Activated naive CD4-positive, alpha-beta T cell treated with anti-CD3 and anti-CD28 coated beads, Interleukin-2, amount 10 ng/mL, durations not matched to agents 7 days and 5 days (primary cell): ENCODE results near the gene ADAMTS12.

Experiments
- CTCF ChIA-PET: fragments of 350-600 bp; sonication (Branson Sonifier 250); formaldehyde crosslinking; loops from one replicate; lab custom pipeline; 2021; ENCODE audit warnings: antibody characterized with exemption; lab: Charles Lee
- DNase-seq: peaks from one replicate; pipeline ENCODE4 v3.0.0-alpha.2; 2020
- H3K27ac Mint-ChIP-seq: one replicate; pipeline ENCODE4 v1.8.0; 2021; ENCODE audit warnings: mild to moderate bottlenecking, moderate library complexity, mixed read lengths
- H3K27me3 Mint-ChIP-seq: one replicate; pipeline ENCODE4 v1.8.0; 2021; ENCODE audit warnings: mild to moderate bottlenecking, mixed read lengths
- H3K36me3 Mint-ChIP-seq: one replicate; pipeline ENCODE4 v1.8.0; 2021; ENCODE audit warnings: mixed read lengths
- H3K4me1 Mint-ChIP-seq: one replicate; pipeline ENCODE4 v1.8.0; 2021; ENCODE audit warnings: mixed read lengths
- H3K4me3 Mint-ChIP-seq: one replicate; pipeline ENCODE4 v1.8.0; 2021; ENCODE audit warnings: mild to moderate bottlenecking, moderate library complexity, mixed read lengths
- H3K9me3 Mint-ChIP-seq: one replicate; pipeline ENCODE4 v1.8.0; 2021; ENCODE audit warnings: mixed read lengths

The ADAMTS12 gene

DNA sequence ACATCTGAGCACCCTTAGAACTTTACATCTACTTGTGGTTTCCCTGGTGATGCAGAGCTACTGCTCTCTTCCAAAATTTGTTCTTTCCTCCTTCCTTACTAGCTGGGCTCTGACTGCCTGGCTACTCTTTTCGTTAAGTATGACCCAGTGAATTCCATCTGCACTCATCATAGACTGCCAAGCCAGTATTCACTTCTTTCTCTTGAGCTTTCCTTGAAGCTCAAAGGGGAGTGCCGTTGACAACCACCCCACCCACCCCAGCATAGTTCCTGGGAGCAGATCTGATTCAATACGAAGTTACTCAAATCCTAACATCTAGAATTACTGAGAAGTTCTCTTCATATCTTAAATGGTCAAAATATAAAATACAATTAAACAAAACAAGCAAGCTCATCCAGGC is 190.5 kb downstream of the ADAMTS12 start:
- Mint-ChIP-seq H3K36me3 (no peaks in the 10 kb centered on the region), H3K27me3 (no peaks in the 10 kb centered on the region), H3K27ac (no peak overlapping the region), H3K4me3 (no peak overlapping the region), H3K9me3 (no peaks in the 10 kb centered on the region), H3K4me1 (no peaks in the 10 kb centered on the region)
- DNase-seq: no peak
- CTCF ChIA-PET: no interaction called here

DNA sequence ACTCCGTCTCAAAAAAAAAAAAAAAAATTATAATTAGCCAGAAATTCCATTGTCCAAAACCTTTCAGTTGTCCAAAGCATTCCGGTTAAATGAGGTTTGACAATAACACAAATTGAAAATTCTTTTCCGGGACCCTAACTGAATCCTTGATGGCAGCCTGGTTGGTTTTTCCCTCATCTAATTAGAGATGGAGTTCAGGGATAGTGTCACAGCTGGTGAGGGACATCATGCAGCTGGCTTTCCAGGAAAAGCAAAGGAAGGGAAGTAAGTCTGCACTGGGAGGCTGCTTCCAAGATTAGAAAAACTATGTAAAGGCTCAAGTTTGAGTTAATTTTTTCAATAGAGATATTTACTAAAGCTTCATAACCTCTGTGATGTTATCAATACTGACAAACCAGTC is 195.4 kb downstream of the ADAMTS12 start:
- H3K9me3 Mint-ChIP-seq: peaks cover 6% of the 10 kb centered on the region
- CTCF ChIA-PET: no interaction called here
- no peaks in the 10 kb centered on the region for H3K4me1 Mint-ChIP-seq
- no peak overlapping the region for H3K4me3 Mint-ChIP-seq
- no peak for DNase-seq
- H3K27me3 Mint-ChIP-seq: no peaks in the 10 kb centered on the region
- H3K36me3 Mint-ChIP-seq: no peaks in the 10 kb centered on the region
- H3K27ac Mint-ChIP-seq: no peak overlapping the region

DNA sequence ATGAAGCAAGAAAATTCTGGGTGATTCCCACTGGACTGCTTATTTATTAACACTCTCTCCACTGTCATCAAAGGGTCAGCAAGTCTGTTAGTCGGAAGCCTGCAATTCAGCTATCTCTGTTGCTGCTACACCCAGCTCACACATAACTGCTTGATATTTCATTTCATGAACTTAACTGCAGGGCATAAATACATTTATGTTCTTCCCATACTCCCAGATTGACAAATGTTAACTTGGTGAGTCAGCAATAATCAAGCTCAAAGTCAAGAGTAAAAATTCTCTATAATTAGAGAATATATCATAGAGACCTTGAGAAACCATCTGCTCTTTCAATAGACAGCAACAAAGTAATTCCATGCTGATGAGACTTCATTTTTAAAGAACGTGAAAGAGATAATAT is 198.8 kb downstream of the ADAMTS12 start:
- CTCF ChIA-PET: interaction anchor here (0.6 kb wide), 1 partner anchor 187 kb away, joined by 3 read pairs; no protein-coding TSS in a partner anchor
- no peak for DNase-seq
- Mint-ChIP-seq H3K27ac (no peak overlapping the region), H3K9me3 (peaks cover 6% of the 10 kb centered on the region), H3K4me3 (no peak overlapping the region), H3K27me3 (peaks cover 6% of the 10 kb centered on the region), H3K4me1 (no peaks in the 10 kb centered on the region), H3K36me3 (no peaks in the 10 kb centered on the region)

- no peak for DNase-seq
- Mint-ChIP-seq H3K27me3 (peaks cover 6% of the 10 kb centered on the region), H3K9me3 (peaks cover 6% of the 10 kb centered on the region), H3K27ac (no peak overlapping the region), H3K4me1 (no peaks in the 10 kb centered on the region), H3K36me3 (no peaks in the 10 kb centered on the region), H3K4me3 (no peak overlapping the region)
- CTCF ChIA-PET: no interaction called here
Measured at GRCh38 chr5:33691856-33692255, 199.9 kb downstream of the ADAMTS12 start.

GRCh38 chr5:33690374-33691135 is 201.2 kb downstream of the ADAMTS12 start:
- H3K27me3 Mint-ChIP-seq: peaks cover 10% of the 10 kb centered on the region
- no peak overlapping the region for H3K4me3 Mint-ChIP-seq
- CTCF ChIA-PET: no interaction called here
- H3K4me1 Mint-ChIP-seq: no peaks in the 10 kb centered on the region
- H3K27ac Mint-ChIP-seq: no peak overlapping the region
- no peaks in the 10 kb centered on the region for H3K36me3 Mint-ChIP-seq
- peaks cover 6% of the 10 kb centered on the region for H3K9me3 Mint-ChIP-seq
- no peak for DNase-seq

- DNase-seq: no peak
- H3K36me3 Mint-ChIP-seq: no peaks in the 10 kb centered on the region
- no peak overlapping the region for H3K27ac Mint-ChIP-seq
- no peak overlapping the region for H3K4me3 Mint-ChIP-seq
- H3K27me3 Mint-ChIP-seq: peaks cover 10% of the 10 kb centered on the region
- no peaks in the 10 kb centered on the region for H3K4me1 Mint-ChIP-seq
- CTCF ChIA-PET: no interaction called here
- peaks cover 2% of the 10 kb centered on the region for H3K9me3 Mint-ChIP-seq
Measured at GRCh38 chr5:33688526-33688925, 203.3 kb downstream of the ADAMTS12 start.

- CTCF ChIA-PET: no interaction called here
- H3K4me1 Mint-ChIP-seq: no peaks in the 10 kb centered on the region
- no peaks in the 10 kb centered on the region for H3K36me3 Mint-ChIP-seq
- no peak overlapping the region for H3K4me3 Mint-ChIP-seq
- no peaks in the 10 kb centered on the region for H3K9me3 Mint-ChIP-seq
- peaks cover 10% of the 10 kb centered on the region for H3K27me3 Mint-ChIP-seq
- no peak for DNase-seq
- H3K27ac Mint-ChIP-seq: no peak overlapping the region
Measured at GRCh38 chr5:33688066-33688465, 203.7 kb downstream of the ADAMTS12 start.

- H3K4me1 Mint-ChIP-seq: no peaks in the 10 kb centered on the region
- CTCF ChIA-PET: no interaction called here
- H3K36me3 Mint-ChIP-seq: no peaks in the 10 kb centered on the region
- H3K9me3 Mint-ChIP-seq: no peaks in the 10 kb centered on the region
- peaks cover 10% of the 10 kb centered on the region for H3K27me3 Mint-ChIP-seq
- DNase-seq: no peak
- no peak overlapping the region for H3K4me3 Mint-ChIP-seq
- no peak overlapping the region for H3K27ac Mint-ChIP-seq
Measured at GRCh38 chr5:33685873-33686755, 205.7 kb downstream of the ADAMTS12 start.

DNA sequence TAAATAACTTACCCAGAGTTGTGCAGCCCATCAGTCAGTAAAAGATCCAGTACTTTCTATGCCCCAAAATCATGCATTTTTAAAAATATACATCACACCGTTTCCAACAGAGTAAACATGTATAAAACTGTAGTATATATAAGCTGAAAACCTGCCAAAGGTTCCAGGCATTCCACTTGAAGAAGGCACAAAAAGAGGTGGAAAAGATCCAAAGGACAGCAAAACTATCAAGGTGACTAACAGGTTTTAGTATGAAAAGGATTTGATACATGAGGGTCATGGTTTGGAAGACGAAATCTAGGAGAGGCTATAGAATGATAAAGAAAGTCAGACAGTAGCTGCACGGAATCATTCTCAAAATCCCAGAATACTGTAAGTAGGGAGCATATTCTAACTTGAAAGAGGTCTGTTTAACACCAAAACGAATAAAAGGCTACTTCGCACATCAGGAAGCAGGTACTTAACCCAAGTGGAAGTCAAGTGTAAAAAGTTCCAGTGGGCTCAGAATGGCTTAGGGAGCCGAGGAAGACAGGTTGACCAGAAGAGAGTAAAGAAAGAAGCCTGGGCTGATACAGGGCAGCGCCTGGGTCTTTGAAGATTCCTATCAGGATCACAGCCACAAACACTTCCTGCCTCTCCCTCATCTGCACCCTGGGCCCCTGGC is 207.2 kb downstream of the ADAMTS12 start:
- DNase-seq: no peak
- CTCF ChIA-PET: no interaction called here
- peaks cover 10% of the 10 kb centered on the region for H3K27me3 Mint-ChIP-seq
- no peak overlapping the region for H3K27ac Mint-ChIP-seq
- no peaks in the 10 kb centered on the region for H3K9me3 Mint-ChIP-seq
- H3K36me3 Mint-ChIP-seq: no peaks in the 10 kb centered on the region
- H3K4me1 Mint-ChIP-seq: no peaks in the 10 kb centered on the region
- H3K4me3 Mint-ChIP-seq: no peak overlapping the region

GRCh38 chr5:33679791-33680190 is 212.0 kb downstream of the ADAMTS12 start:
- Mint-ChIP-seq H3K4me1 (no peaks in the 10 kb centered on the region), H3K9me3 (no peaks in the 10 kb centered on the region), H3K36me3 (no peaks in the 10 kb centered on the region), H3K4me3 (no peak overlapping the region), H3K27me3 (no peaks in the 10 kb centered on the region), H3K27ac (no peak overlapping the region)
- no peak for DNase-seq
- CTCF ChIA-PET: no interaction called here

DNA sequence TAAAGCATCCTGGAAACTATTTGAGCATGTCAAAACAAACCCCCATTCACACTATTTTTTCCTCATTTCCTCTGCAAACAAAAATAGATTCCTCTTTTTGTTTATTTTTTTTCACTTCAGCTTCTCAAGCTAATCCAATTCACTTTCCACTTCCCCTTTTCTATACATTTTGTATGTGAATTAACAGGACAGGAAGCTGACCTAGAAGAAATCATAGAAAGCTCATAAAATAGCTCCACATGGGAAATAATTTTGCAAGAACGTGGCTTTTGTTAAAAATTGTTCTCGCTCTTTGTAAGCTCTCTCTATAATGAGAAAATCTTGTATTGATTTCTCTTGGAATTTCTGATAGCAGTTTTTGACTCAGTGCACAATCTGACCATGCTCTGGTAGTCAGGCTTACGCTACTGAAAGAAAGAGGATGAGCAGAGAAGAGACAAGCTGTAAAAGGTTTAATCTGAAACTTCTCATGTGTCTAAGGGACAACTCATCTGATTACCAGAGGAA is 215.8 kb downstream of the ADAMTS12 start:
- Mint-ChIP-seq H3K27ac (no peak overlapping the region), H3K9me3 (no peaks in the 10 kb centered on the region), H3K4me3 (no peak overlapping the region), H3K36me3 (no peaks in the 10 kb centered on the region), H3K27me3 (no peaks in the 10 kb centered on the region), H3K4me1 (no peaks in the 10 kb centered on the region)
- DNase-seq: no peak
- CTCF ChIA-PET: no interaction called here

- Mint-ChIP-seq H3K36me3 (no peaks in the 10 kb centered on the region), H3K9me3 (no peaks in the 10 kb centered on the region), H3K27ac (no peak overlapping the region), H3K4me3 (no peak overlapping the region), H3K4me1 (no peaks in the 10 kb centered on the region), H3K27me3 (no peaks in the 10 kb centered on the region)
- CTCF ChIA-PET: no interaction called here
- no peak for DNase-seq
Measured at GRCh38 chr5:33671700-33672291, 220.0 kb downstream of the ADAMTS12 start.

DNA sequence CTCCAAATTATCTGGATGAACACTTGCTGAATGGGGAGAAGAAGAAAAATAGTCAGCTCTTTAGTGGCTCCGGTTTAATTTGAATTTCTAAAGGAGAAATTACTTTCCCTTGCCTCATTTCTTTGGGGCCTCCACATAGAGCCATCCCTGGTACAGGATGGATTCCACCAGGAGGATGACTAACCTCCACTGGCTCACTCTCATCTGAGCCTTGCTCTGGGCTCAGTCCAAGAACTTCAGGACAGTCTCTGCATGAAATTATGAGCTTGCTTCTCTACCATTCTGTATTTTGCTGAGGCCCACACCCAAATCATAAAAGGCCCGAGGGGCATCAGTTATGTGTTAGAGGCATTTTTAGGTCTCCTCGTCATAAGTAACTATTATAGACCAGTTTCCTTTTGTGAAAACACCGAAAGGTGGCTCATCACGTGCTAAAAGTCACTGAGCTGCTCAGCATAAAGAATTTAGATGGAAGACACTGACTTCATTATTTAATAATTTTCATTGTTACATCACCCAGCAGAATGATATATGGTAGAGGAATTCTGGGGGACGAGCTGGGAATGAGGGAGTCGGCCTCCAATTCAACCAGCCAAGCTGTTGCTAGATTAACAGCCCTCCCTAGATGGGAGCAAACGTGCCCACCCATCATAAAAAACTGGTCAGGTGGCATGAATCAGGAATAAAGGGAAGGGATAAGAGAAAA is 228.9 kb downstream of the ADAMTS12 start:
- no peaks in the 10 kb centered on the region for H3K36me3 Mint-ChIP-seq

More for the DNA sequence above, 228.9 kb downstream of the ADAMTS12 start:
- Mint-ChIP-seq H3K9me3 (no peaks in the 10 kb centered on the region), H3K4me3 (no peak overlapping the region), H3K27me3 (peaks cover 3% of the 10 kb centered on the region), H3K27ac (no peak overlapping the region), H3K4me1 (no peaks in the 10 kb centered on the region)
- DNase-seq: no peak
- CTCF ChIA-PET: no interaction called here
